GM12892 (cell line): Measurements from ENCODE around the gene IFITM10.

Experiments used
- POLR2A ChIP-seq: IDR thresholded peaks from 2 replicates; pipeline ENCODE4 v1.6.1; 2011; ENCODE audit warnings: low read depth, low read length, control low read depth
- TAF1 ChIP-seq: IDR thresholded peaks from 2 replicates; pipeline ENCODE4 v1.6.1; 2011; ENCODE audit warnings: low read depth, mild to moderate bottlenecking, control low read depth, low read length, borderline replicate concordance

DNA sequence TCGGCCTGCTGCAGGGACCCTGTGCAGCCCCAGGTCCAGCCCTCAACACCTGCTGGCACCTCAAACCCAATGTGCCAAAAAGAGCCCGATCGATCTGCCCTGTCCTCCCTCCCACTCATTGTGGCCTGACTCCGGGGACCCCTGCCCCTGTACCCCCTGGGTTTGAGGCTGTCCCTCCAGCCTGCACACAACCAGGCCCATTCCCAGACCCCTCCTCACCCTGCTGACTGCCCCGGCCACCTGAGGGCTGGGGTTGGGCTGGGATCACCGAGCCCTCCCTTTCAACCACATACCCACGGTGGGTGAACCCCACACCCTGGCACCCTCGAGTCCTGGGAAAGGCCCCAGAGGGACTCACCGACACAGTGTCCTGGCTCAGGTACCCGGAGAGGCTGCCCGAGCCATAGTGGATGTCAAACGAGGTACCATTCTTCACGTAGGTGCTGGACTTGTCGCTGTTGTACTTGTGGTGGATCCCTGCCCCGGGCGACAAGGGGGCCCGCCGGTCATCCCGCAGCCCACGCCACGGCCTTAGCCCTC, 8.3 kb upstream of the IFITM10 start:
- TF ChIP-seq POLR2A (no peak), TAF1 (no peak)
